Activated T-helper 2 cell treated with anti-CD3 and anti-CD28 coated beads, Interferon-gamma antibody, Interleukin-2, Interleukin-4, amounts not matched to agents 10 μg/mL and 5 μg/mL and 100 μg/mL, durations not matched to agents 14 hours and 24 hours and 36 hours (primary cell): ENCODE data around the gene STK24. TPM values are rescaled to one million over a fixed set of nuclear protein-coding genes. Genes with fewer than 3 reads are reported as not detected.

ENCODE experiments used
- DNase-seq: peaks from one replicate; pipeline ENCODE4 v3.0.0; 2021; ENCODE audit warnings: low spot score
- H3K27ac Mint-ChIP-seq: one replicate; pipeline ENCODE4 v1.8.0; 2021; ENCODE audit warnings: mixed read lengths
- H3K27me3 Mint-ChIP-seq: one replicate; pipeline ENCODE4 v1.8.0; 2021; ENCODE audit warnings: low read depth, mixed read lengths
- H3K36me3 Mint-ChIP-seq: one replicate; pipeline ENCODE4 v1.8.0; 2021; ENCODE audit warnings: low read depth, mixed read lengths
- H3K4me1 Mint-ChIP-seq: one replicate; pipeline ENCODE4 v1.8.0; 2021; ENCODE audit warnings: low read depth, mixed read lengths
- H3K4me3 Mint-ChIP-seq: one replicate; pipeline ENCODE4 v1.8.0; 2021; ENCODE audit warnings: low read depth, mild to moderate bottlenecking, moderate library complexity, mixed read lengths
- H3K9me3 Mint-ChIP-seq: one replicate; pipeline ENCODE4 v1.8.0; 2021; ENCODE audit warnings: mixed read lengths
- intact Hi-C: fragments of 100-400 bp; cut with micrococcal nuclease; formaldehyde crosslinking; loops from one replicate; pipeline ENCODE4 v1.15.1; 2023
- total RNA-seq: library from RNA; stranded (reverse); gene quantifications from 2 replicates; pipeline ENCODE4 v1.2.3, GENCODE V29; 2022

STK24 gene
- total RNA-seq, 1 donor from 2014 or later = 127 TPM

DNA sequence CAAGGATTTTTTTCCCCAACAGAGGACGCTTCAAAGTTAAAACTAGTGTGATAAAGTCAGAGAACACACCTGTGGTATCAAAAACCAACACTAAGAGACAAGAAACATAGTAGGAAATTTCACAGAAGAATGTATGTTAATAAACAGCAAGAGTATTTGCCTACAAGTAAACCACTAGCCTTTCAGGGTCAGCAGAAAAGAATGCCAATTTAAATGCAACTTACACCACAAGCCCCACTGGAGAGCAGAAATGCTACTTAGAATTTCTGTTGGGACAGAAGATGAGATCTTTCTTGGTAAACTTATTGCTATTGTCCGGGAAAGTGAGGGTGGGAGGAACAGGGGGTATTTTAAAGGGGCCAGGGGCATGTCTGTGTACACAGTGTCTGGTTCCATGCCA lies 68.6 kb downstream of the STK24 start:
- peak overlapping the region; percentile 20 for H3K27ac Mint-ChIP-seq
- H3K27me3 Mint-ChIP-seq = no peaks in the 10 kb centered on the region
- H3K4me1 Mint-ChIP-seq = peaks cover 67% of the 10 kb centered on the region
- no peaks in the 10 kb centered on the region for H3K9me3 Mint-ChIP-seq
- no peak overlapping the region for H3K4me3 Mint-ChIP-seq
- intact Hi-C loops = no loop called here
- no peak for DNase-seq
- peaks cover 54% of the 10 kb centered on the region for H3K36me3 Mint-ChIP-seq

DNA sequence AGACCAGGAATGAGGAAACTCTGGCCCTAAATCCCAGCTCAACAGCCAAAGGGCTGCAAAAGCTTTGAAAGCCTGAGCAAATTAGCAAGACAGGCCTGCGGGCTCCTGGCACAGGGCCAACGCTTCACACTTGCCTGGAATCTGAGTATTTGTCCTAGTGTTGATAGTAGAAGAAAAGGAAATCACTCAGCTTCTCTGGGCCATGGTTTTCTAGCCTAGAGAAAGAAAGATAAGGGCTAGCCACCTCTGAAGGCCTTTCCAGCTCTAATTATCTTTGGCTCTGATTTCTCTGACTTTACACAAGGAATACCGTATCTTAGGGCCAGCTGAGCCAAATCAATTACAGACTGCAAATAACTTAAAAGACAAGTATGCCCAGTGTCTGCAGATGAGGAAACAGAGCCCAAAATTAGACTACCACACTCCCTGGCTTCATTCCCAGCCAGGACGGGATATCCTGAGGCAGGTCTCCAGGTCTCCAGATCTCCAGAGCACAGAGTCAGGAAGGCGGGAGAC lies 69.6 kb downstream of the STK24 start:
- Mint-ChIP-seq H3K27me3 (no peaks in the 10 kb centered on the region), H3K4me1 (peaks cover 68% of the 10 kb centered on the region), H3K4me3 (no peak overlapping the region), H3K27ac (no peak overlapping the region), H3K36me3 (peaks cover 50% of the 10 kb centered on the region), H3K9me3 (no peaks in the 10 kb centered on the region)
- intact Hi-C loops = no loop called here
- DNase-seq = no peak

DNA sequence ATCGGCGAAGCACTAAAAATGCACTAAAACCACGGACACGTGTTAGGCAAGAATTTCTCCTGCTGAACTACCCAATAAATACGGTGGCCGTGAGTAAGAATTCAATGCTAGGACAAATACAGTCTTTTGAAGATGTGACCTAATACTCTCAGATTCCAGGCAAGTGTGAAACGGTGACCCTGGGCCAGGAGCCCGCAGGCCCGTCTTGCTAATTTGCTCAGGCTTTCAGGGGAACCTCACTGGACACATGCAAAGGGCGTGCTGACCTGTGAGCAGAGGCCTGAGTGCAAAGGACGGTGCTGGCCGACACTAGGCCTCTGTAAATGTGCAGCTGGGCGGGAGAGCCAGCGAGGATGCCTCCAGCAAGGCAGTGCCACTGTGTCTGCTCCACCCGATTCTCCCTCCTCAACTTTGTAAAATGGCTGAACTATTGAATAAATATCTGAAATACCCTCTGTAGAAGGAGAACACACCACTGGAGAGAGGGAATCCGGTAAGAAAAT lies 70.1 kb downstream of the STK24 start:
- Mint-ChIP-seq H3K27me3 (no peaks in the 10 kb centered on the region), H3K4me1 (peaks cover 69% of the 10 kb centered on the region), H3K27ac (no peak overlapping the region), H3K36me3 (peaks cover 45% of the 10 kb centered on the region), H3K9me3 (no peaks in the 10 kb centered on the region), H3K4me3 (no peak overlapping the region)
- DNase-seq = no peak
- intact Hi-C loops = no loop called here

DNA sequence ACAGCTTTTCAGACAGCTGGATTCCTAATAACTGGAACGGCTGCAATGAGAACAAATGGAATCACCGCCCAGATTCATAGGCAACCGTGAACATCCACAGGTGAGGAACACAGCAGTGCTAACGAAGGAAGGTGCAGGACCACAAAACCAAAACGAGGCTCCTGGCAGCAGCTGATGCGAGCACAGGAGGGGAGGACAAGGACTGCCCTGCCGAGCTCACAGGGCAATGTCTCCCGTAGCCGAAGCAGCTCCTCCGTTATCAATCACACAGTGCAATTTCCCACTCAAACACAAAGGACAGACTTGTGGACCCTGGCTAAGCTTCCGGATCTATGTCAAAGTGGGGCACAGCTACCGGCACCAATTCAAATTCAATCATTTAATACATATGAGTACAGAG lies 70.6 kb downstream of the STK24 start:
- Mint-ChIP-seq H3K36me3 (peaks cover 41% of the 10 kb centered on the region), H3K4me1 (peaks cover 66% of the 10 kb centered on the region), H3K27me3 (no peaks in the 10 kb centered on the region), H3K4me3 (no peak overlapping the region), H3K9me3 (no peaks in the 10 kb centered on the region), H3K27ac (peak overlapping the region; percentile 38)
- DNase-seq = no peak
- intact Hi-C loops = no loop called here

DNA sequence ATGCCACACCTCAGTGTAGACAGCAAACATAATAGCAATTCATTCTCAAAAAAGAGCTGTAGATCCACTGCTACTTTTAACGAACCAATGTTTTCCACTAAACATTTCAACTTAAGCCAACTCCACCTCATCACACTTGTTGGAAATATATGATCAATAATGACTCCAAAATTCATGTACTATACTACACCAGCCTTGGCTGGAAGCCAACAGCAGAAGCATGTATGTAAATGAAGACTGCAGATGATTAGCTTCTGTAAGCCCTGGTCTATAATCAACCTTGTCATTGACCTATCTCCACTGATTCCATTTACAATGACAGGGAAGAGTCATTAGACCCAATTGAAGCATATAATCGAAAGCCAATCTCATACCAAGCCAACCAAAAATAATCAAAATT lies 71.7 kb downstream of the STK24 start:
- peaks cover 36% of the 10 kb centered on the region for H3K36me3 Mint-ChIP-seq
- DNase-seq = no peak
- H3K4me3 Mint-ChIP-seq = no peak overlapping the region

DNA sequence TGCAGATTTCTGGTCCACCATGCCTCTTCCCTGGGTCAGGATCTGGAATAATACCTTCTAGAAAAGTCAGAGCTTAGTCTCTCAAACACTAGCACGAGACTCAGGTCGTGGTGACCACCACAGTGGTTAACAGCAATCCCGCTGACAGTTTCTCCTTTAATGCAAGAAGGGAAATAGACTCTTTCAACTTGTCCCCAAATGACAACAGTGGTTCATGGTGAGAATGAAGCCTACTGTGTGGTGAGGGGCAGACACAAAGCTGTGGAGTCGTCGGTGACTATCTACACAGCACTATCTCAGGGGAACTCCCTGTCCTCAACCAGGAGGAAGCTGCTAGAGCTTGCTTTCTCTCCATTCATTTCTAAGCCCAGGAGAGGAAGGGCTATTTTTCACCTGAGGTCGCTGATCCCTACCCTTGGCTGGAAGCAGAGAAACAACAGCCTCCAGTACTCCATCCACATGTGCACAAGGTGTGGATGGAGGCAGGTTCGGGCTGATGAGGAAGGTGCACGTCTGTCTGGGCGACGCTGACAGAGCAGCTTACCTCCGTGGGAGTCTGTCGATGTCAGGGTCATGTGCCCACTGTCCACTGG lies 72.4 kb downstream of the STK24 start:
- H3K4me3 Mint-ChIP-seq = no peak overlapping the region

More for the DNA sequence above, 71.7 kb downstream of the STK24 start:
- H3K27me3 Mint-ChIP-seq = no peaks in the 10 kb centered on the region
- H3K27ac Mint-ChIP-seq = no peak overlapping the region
- peaks cover 61% of the 10 kb centered on the region for H3K4me1 Mint-ChIP-seq
- no peaks in the 10 kb centered on the region for H3K9me3 Mint-ChIP-seq
- intact Hi-C loops = no loop called here

DNA sequence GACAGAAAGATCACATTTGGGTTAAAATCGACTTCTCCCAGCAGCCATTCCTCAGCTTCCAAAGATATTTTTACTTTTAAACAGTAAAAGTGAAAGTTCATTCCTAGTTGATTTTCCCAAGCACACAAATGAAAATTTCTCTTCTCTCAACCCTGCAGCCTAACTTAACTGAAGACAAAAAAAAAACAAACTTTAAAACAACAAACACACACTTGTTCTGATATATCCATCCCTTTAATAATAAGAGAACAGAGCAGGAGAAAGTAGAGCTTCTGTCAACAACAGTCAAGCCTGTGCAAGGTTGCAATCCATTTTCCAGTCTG lies 72.9 kb downstream of the STK24 start:
- Mint-ChIP-seq H3K4me3 (no peak overlapping the region), H3K36me3 (peaks cover 35% of the 10 kb centered on the region), H3K9me3 (no peaks in the 10 kb centered on the region), H3K27ac (peak overlapping the region; percentile 5), H3K27me3 (no peaks in the 10 kb centered on the region), H3K4me1 (peaks cover 49% of the 10 kb centered on the region)
- DNase-seq = no peak
- intact Hi-C loops = no loop called here

More for the DNA sequence above, 72.4 kb downstream of the STK24 start:
- H3K27ac Mint-ChIP-seq = peak overlapping the region; percentile 5
- H3K27me3 Mint-ChIP-seq = no peaks in the 10 kb centered on the region
- H3K36me3 Mint-ChIP-seq = peaks cover 36% of the 10 kb centered on the region
- intact Hi-C loops = no loop called here
- no peak for DNase-seq
- peaks cover 54% of the 10 kb centered on the region for H3K4me1 Mint-ChIP-seq
- no peaks in the 10 kb centered on the region for H3K9me3 Mint-ChIP-seq

DNA sequence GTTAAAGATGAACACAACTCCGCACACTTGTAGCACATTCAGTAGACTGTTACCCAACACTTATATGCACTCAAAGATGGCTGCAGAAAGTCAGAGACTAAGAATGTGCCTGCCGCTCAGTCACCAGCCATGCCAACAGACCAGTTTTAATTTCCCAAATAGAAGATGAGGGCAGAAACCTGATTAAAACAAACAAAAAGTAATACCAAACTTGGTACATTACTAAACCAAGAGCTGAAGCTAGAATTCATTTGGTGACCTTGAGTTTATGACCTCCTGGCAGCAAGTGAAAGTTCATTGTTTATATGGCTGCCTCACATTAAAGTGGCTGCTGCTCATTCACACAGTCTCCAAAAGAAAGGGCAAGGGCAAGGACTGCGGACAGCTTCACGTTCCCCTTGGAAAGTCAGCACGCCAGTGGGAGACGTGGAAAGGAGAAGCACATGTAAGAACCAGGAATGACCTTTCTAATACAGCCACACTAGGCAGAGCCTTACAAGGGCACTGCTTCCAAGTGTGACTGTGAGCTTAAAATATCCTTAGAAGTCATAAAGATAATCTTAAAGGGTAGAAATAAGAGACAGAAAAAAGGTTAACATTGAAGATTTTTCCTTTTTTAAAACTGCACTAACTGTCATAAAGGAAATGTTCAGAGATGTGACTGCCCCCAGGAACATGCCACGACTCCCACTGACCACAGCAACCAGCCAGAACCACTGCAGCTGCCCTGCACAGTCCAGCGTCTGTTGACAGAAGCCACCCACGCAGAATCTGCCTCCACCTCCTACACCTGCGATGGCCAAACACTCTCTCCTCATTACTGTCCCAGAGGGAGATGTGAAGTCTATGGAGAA lies 73.5 kb downstream of the STK24 start:
- peaks cover 43% of the 10 kb centered on the region for H3K4me1 Mint-ChIP-seq
- H3K4me3 Mint-ChIP-seq = no peak overlapping the region
- intact Hi-C loops = no loop called here

DNA sequence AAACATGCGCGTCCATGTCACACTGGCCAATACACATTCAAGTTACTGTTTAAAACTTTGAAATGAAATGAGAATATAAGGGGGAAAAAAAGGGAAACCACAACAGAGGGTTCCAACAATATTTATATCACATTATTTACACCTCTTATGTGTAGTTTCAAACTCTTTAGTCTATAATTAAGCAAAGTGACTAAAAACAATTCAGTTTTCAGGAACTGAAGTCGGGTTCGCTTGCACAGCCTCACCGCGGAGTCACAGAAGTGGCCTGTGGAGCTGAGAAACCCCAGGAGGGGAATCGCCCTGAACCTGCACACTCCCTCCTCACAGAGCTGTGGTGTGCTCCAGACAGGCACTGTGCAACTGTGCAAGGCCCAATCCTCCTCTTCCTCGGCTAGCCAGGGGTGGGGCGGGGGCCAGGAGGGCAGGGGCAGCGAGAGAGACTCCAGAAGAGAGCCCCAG lies 75.9 kb downstream of the STK24 start:
- Mint-ChIP-seq H3K9me3 (no peaks in the 10 kb centered on the region), H3K27ac (no peak overlapping the region), H3K36me3 (peaks cover 36% of the 10 kb centered on the region), H3K4me3 (no peak overlapping the region), H3K27me3 (no peaks in the 10 kb centered on the region), H3K4me1 (peaks cover 41% of the 10 kb centered on the region)
- DNase-seq = no peak
- intact Hi-C loops = no loop called here

More for the DNA sequence above, 73.5 kb downstream of the STK24 start:
- no peak for DNase-seq
- peaks cover 32% of the 10 kb centered on the region for H3K36me3 Mint-ChIP-seq
- H3K27ac Mint-ChIP-seq = no peak overlapping the region
- no peaks in the 10 kb centered on the region for H3K27me3 Mint-ChIP-seq
- H3K9me3 Mint-ChIP-seq = no peaks in the 10 kb centered on the region

DNA sequence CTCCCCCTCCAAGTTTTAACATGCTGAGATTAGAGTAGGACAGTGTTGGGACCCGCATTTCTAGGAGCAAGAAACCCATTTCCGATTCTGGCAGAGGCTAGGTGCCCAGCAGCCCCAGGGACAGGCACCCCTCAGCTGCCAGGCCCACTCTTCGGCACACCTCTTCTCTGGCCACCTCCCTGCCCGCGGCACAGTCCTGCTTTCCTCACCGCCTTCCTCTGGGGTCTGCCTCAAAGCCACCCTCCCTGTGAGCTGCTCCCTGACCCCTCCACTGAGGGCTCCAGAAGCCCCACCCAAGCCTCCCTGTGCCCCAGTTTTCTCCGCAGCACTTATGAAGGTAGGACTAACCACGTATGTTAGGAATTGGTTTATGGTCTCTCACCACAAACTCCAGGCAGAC lies 79.9 kb downstream of the STK24 start:
- no peaks in the 10 kb centered on the region for H3K9me3 Mint-ChIP-seq
- no peak for DNase-seq
- no peaks in the 10 kb centered on the region for H3K27me3 Mint-ChIP-seq
- intact Hi-C loops = no loop called here
- H3K4me3 Mint-ChIP-seq = no peak overlapping the region
- H3K4me1 Mint-ChIP-seq = peaks cover 19% of the 10 kb centered on the region
- H3K27ac Mint-ChIP-seq = no peak overlapping the region
- peaks cover 25% of the 10 kb centered on the region for H3K36me3 Mint-ChIP-seq

DNA sequence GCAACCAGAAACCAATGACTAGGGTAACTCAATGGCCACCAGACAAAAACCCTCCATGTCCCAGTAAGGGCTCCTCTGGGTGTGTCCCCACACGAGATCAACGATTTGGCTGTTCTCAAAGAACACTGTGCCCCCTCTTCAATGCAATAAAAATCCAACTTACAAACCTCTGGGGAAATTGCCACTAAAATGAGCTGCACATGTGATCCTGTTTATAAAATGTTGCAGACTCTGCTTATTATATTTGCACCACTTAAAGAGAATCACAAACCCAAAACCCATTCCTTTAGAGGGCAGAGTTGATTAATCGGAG lies 80.5 kb downstream of the STK24 start:
- Mint-ChIP-seq H3K4me1 (peaks cover 17% of the 10 kb centered on the region), H3K4me3 (no peak overlapping the region), H3K27ac (no peak overlapping the region), H3K9me3 (no peaks in the 10 kb centered on the region), H3K36me3 (peaks cover 26% of the 10 kb centered on the region), H3K27me3 (no peaks in the 10 kb centered on the region)
- DNase-seq = no peak
- intact Hi-C loops = no loop called here

DNA sequence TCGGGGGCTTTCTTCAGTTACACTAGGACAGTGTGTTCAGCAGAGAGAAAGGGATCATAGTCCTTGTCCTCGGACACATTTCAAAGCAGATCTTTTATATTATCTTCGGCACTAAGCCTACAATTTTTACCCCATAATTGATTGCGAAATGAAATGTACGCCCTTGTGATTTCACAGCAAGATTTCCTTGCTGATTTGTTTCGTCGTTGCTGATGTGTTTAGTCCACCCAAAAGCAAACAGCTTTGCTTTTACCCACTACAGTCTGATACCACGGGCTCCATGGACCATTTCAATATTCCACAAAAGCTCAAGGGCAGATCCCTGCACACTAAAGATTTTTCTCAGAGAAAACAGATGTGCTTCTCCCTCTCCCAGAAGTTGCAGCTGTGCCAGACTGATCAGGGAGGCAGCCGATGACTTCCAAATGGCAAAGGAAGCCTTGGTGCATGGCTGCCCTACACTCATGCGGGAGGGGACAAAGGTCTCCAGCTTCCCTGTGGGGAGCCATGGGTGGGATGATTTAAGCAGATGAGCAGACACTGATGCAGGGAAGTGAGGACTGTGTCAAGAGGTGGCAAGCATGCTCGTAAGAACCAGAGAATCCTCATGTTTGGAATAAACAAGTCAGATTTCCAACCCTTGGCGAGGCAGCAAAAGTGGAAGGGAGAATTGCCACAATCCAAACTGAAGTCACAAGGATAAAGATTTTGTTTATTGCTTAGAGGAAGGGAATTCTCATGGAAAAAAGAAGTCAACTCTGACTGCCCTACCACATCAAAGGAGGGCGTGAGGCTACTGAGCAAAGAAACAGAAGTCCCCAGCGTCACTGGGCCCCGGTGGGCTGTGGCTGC lies 81.1 kb downstream of the STK24 start:
- Mint-ChIP-seq H3K36me3 (peaks cover 29% of the 10 kb centered on the region), H3K27ac (no peak overlapping the region), H3K9me3 (no peaks in the 10 kb centered on the region), H3K4me3 (no peak overlapping the region), H3K27me3 (no peaks in the 10 kb centered on the region), H3K4me1 (peaks cover 21% of the 10 kb centered on the region)
- intact Hi-C loops = no loop called here
- DNase-seq = no peak
